Colon (tissue), 2 donors: ENCODE data around the gene GLP1R.

Source experiments
- FAIRE-seq: peaks from 2 replicates; lab custom pipeline; 2012; peaks lifted over from hg19 to GRCh38; lab: Jason Lieb, UNC
- donor health status: control.
- donor health status: control.

GLP1R gene

DNA sequence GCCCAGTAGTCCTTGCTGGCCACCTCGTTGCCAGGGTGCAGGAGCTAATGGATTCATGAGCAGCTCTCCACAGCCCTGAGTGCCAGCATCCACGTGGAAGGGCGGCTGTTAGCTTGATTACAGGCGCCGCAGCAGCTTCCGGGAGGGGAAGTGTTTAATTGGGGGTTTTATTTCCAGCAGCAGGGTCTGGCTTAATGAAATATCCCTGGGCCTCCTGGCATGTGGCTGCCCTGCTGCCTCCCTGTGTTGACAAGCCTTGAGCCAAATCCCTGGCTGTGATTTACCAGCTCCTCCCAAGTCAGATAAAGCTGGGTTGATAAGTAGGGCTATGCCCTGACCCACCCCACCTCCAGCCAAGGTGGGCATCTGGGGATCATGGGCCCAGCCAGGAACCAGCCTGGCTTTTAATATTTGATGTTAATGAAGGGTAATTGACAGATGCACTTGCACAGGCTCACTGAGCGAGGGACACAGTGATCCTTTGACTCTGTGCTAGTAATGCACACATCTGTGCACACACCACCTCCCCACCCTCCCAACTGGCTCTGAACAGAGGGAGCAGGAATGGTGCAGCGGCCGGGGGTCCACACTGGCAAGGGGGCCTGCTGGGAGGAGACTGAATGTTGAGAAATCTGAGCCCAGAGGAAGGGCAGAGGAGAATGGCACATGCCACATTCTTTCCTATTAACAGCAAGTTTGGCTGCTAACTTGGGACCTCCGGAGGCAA lies 13.6 kb downstream of the GLP1R start:
- no peak for FAIRE-seq

GRCh38 chr6:39063526-39063925 lies 14.9 kb downstream of the GLP1R start:
- no peak for FAIRE-seq

GRCh38 chr6:39065561-39065960 lies 17.0 kb downstream of the GLP1R start:
- FAIRE-seq: no peak

DNA sequence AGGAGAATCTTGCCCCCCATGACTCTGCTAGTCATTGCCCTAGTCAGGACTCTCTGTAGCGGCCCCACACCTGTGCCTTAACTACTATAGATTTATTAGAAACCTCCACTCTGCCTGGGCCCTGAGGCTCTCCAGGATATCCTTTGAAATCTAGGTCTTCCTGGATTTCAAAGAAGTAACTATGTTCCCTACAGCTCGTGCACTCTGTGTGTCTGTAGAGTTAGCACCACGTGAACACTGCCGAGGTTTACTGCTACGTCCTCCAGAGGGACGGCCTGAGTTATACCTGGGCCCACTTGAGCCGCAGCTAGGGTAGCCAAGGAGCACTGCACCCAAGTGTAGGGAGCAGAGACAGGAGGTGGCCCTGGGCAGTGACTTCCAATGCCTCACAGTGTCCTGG lies 19.8 kb downstream of the GLP1R start:
- no peak for FAIRE-seq

- FAIRE-seq: no peak
Observed at GRCh38 chr6:39072830-39073229, 24.2 kb downstream of the GLP1R start.

GRCh38 chr6:39073471-39074355 lies 25.1 kb downstream of the GLP1R start:
- no peak for FAIRE-seq

- no peak for FAIRE-seq
Observed at GRCh38 chr6:39074486-39074885, 25.9 kb downstream of the GLP1R start.

GRCh38 chr6:39075010-39075686 lies 26.6 kb downstream of the GLP1R start:
- no peak for FAIRE-seq

- FAIRE-seq: no peak
Observed at GRCh38 chr6:39075807-39076622, 27.4 kb downstream of the GLP1R start.

- FAIRE-seq: no peak
Observed at GRCh38 chr6:39076623-39077535, 28.3 kb downstream of the GLP1R start.

DNA sequence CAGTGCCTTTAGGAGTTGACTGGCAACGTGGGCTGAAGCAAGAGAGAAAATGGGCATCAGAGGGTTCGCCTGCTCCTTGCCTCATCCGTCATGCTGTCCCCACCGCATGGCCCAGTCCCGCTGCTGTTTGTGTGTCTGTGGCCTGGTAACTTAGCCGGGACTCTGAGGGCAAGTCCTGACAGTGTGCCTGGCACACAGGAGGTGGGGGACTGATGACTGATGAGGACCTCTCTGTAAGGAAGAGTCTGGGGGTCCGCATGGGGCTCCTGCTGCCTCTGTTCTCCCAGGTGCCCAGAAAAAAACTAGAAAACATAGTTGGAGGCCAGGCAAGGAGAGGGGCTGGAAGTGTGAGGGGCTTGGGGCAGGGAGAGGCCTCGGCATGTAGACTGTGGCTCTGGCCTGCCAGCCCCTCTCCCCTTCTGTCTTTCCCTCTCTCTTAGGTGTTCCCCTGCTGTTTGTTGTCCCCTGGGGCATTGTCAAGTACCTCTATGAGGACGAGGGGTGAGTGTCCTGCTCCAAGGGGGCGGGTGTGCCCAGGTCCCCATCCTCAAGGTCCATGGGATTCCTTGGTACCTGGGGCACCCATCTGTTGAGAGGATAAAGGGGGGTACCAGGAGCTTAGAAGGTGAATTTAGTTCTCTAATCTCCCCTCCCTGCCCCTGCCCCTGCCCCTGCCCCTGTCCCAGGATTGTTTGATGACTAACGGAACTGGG lies 29.5 kb downstream of the GLP1R start:
- FAIRE-seq: no peak

DNA sequence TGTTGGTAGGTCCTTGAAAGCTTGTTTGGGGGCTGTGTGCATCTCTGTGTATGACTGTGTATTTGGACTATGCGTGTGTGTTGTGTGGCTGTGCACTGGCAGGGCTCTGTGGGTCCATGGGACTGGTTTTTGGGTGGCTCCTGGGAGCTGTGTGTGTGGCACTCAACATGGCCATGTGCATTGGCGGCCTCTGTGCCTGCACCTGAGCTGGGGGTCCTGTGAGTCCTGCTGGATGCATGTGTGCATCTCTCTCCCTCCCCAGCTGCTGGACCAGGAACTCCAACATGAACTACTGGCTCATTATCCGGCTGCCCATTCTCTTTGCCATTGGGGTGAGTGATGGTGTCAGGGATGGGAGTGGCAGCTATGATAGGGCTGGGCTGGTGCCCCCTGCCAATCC lies 30.1 kb downstream of the GLP1R start:
- FAIRE-seq: no peak

DNA sequence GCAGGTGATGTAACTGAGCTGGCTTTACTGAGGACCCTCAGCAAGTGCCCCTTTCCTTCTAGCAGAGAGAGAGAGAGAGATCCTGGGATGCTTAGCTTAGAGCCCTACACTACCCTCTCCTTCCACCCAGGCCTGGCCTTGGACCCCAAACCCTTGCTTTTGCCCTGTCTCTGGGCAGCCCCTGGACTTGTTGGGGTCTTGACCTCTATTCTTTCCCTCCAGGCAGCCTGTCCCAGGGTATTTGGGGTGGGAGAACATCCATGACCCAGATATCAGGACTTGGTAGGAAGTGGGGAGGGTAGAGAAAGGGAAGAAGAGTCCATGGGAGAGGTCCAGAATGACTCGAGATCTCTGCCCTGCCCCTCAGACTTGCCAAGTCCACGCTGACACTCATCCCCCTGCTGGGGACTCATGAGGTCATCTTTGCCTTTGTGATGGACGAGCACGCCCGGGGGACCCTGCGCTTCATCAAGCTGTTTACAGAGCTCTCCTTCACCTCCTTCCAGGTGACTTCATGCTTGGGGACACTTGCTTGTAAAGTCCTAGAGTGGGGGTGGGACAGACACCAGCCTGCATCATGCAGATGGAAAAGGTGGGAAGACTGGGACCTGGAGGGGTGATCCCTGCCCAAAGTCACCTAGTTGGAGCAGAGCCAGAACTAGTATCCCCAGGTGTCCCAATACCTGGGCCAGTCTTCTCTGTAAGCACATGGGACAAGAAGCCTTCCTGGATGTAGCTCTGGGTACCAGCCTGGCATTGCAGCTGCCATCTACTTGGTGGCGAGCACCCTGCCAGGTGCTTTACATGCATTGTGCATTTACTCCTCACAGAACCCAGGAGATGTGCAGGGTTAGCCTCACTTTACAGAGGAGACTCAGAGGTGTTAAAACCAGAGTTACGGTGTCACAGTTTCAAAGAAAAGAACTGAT lies 30.9 kb downstream of the GLP1R start:
- no peak for FAIRE-seq

GRCh38 chr6:39080246-39080875 lies 31.8 kb downstream of the GLP1R start:
- FAIRE-seq: no peak

DNA sequence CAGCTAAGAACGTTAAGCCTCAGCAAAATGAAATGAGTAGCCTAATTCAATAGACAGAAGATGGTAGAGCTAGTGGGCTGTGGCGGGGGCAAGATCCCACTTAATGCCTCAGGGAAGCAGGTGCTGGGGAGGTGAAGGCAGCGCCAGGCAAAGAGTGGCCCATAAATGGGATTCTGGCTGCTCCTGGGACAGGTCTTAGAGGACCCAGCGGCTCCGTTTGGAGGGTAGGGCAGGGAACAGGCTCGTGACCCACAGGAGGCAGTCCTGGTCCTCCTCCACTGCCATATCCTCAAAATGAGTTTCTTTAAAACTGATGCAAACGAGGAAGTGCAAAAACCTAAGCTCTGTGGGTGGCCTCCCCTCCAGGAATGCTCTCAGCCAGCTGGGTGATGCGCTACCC lies 33.7 kb downstream of the GLP1R start:
- FAIRE-seq: no peak

- FAIRE-seq: no peak
Observed at GRCh38 chr6:39083231-39083634, 34.7 kb downstream of the GLP1R start.

DNA sequence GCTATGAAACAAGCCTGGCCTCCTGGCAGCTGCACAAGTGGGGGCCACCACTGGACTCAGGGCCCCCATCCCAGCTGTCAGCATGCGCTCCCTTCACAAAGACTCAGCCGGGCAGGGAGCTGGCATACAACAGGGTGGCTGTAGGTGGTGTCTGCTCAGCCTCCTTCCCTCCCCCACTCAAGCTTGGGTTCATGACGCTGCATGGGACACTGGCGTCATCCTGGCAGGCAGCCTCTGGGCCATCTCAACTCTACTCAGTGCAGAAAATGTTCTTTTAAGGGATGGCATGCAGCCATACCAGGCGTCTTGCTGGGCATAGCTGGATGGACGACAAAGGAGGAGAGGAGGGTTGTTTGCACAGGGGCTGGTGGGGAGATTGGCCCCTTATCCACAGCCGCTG lies 35.9 kb downstream of the GLP1R start:
- no peak for FAIRE-seq

- FAIRE-seq: no peak
Observed at GRCh38 chr6:39085129-39085797, 36.7 kb downstream of the GLP1R start.
